ENCODE measurements around the gene GLRX5. TPM values are rescaled to one million over a fixed set of nuclear protein-coding genes. Genes with fewer than 3 reads are reported as not detected.
A peak's percentile ranks its signal among the peaks of the same experiment; 100 is the strongest.

GLRX5 gene
- total RNA-seq, 2 donors from 2014 or later: 62.4 to 63.4 TPM

- Histone ChIP-seq H3K4me1 (ENCODE audit: control insufficient read depth, insufficient read depth, low read length) (no peaks in the 10 kb centered on the region), H3K36me3 (ENCODE audit: control insufficient read depth, insufficient read depth, low read length) (peaks cover 10% of the 10 kb centered on the region), H3K27ac (ENCODE audit: low read depth, low read length) (no peak overlapping the region), H3K27me3 (ENCODE audit: control insufficient read depth, insufficient read depth, low read length, poor library complexity, severe bottlenecking) (no peaks in the 10 kb centered on the region), H3K9me3 (ENCODE audit: control insufficient read depth, low read length) (no peaks in the 10 kb centered on the region), H3K9ac (ENCODE audit: extremely low read depth, low read length, poor library complexity, severe bottlenecking) (no peak overlapping the region), H3K4me3 (ENCODE audit: low read length) (no peak overlapping the region)
- WGBS, 2 experiments (ENCODE audit: insufficient coverage in 1 of 2, insufficient read length in 1 of 2): 93 to 100% methylated on average over 4 to 5 of the region's 5 CpGs
- TF ChIP-seq, protein P1, sequence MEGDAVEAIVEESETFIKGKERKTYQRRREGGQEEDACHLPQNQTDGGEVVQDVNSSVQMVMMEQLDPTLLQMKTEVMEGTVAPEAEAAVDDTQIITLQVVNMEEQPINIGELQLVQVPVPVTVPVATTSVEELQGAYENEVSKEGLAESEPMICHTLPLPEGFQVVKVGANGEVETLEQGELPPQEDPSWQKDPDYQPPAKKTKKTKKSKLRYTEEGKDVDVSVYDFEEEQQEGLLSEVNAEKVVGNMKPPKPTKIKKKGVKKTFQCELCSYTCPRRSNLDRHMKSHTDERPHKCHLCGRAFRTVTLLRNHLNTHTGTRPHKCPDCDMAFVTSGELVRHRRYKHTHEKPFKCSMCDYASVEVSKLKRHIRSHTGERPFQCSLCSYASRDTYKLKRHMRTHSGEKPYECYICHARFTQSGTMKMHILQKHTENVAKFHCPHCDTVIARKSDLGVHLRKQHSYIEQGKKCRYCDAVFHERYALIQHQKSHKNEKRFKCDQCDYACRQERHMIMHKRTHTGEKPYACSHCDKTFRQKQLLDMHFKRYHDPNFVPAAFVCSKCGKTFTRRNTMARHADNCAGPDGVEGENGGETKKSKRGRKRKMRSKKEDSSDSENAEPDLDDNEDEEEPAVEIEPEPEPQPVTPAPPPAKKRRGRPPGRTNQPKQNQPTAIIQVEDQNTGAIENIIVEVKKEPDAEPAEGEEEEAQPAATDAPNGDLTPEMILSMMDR (conservative IDR thresholded peaks at IDR 0.05): no peak
- H3K36me3 Mint-ChIP-seq (ENCODE audit: low read depth): peaks cover 16% of the 10 kb centered on the region
- H3K27ac Mint-ChIP-seq: no peak overlapping the region
- peaks cover 10% of the 10 kb centered on the region for H3K4me1 Mint-ChIP-seq
- H3K27me3 Mint-ChIP-seq (ENCODE audit: insufficient read depth): no peaks in the 10 kb centered on the region
- no peaks in the 10 kb centered on the region for H3K9me3 Mint-ChIP-seq
- peak; percentile 29 for DNase-seq
- H3K4me3 Mint-ChIP-seq: no peak overlapping the region
Observed at GRCh38 chr14:95543021-95543420, 8.2 kb downstream of the GLRX5 start.

GRCh38 chr14:95544588-95544987, 9.7 kb downstream of the GLRX5 start:
- no peak overlapping the region for H3K27ac ChIP-seq (ENCODE audit: low read depth, low read length)

GRCh38 chr14:95545515-95546168, 10.8 kb downstream of the GLRX5 start:
- Histone ChIP-seq H3K27me3 (ENCODE audit: control insufficient read depth, insufficient read depth, low read length, poor library complexity, severe bottlenecking) (no peaks in the 10 kb centered on the region), H3K27ac (ENCODE audit: low read depth, low read length) (no peak overlapping the region), H3K4me1 (ENCODE audit: control insufficient read depth, insufficient read depth, low read length) (no peaks in the 10 kb centered on the region), H3K36me3 (ENCODE audit: control insufficient read depth, insufficient read depth, low read length) (peaks cover 10% of the 10 kb centered on the region), H3K9ac (ENCODE audit: extremely low read depth, low read length, poor library complexity, severe bottlenecking) (no peak overlapping the region), H3K4me3 (ENCODE audit: low read length) (no peak overlapping the region), H3K9me3 (ENCODE audit: control insufficient read depth, low read length) (peaks cover 5% of the 10 kb centered on the region)
- WGBS, 2 experiments (ENCODE audit: insufficient coverage in 1 of 2, insufficient read length in 1 of 2): 94 to 96% methylated on average over 4 of the region's 5 CpGs
- Mint-ChIP-seq H3K4me3 (no peak overlapping the region), H3K9me3 (peaks cover 4% of the 10 kb centered on the region), H3K4me1 (peaks cover 7% of the 10 kb centered on the region), H3K27ac (no peak overlapping the region), H3K27me3 (ENCODE audit: insufficient read depth) (no peaks in the 10 kb centered on the region), H3K36me3 (ENCODE audit: low read depth) (peaks cover 38% of the 10 kb centered on the region)
- TF ChIP-seq, protein P1 (conservative IDR thresholded peaks at IDR 0.05): no peak
- peak; percentile 7 for DNase-seq

More at GRCh38 chr14:95544588-95544987, 9.7 kb downstream of the GLRX5 start:
- Histone ChIP-seq H3K36me3 (ENCODE audit: control insufficient read depth, insufficient read depth, low read length) (peaks cover 10% of the 10 kb centered on the region), H3K27me3 (ENCODE audit: control insufficient read depth, insufficient read depth, low read length, poor library complexity, severe bottlenecking) (no peaks in the 10 kb centered on the region), H3K4me1 (ENCODE audit: control insufficient read depth, insufficient read depth, low read length) (no peaks in the 10 kb centered on the region), H3K4me3 (ENCODE audit: low read length) (no peak overlapping the region), H3K9ac (ENCODE audit: extremely low read depth, low read length, poor library complexity, severe bottlenecking) (no peak overlapping the region), H3K9me3 (ENCODE audit: control insufficient read depth, low read length) (peaks cover 3% of the 10 kb centered on the region)
- peak; percentile 25 for DNase-seq
- peaks cover 30% of the 10 kb centered on the region for H3K36me3 Mint-ChIP-seq (ENCODE audit: low read depth)
- WGBS, 2 experiments (ENCODE audit: insufficient coverage in 1 of 2, insufficient read length in 1 of 2): 90 to 92% methylated on average over 4 to 8 of the region's 8 CpGs
- TF ChIP-seq, protein P1 (conservative IDR thresholded peaks at IDR 0.05): no peak
- H3K9me3 Mint-ChIP-seq: peaks cover 4% of the 10 kb centered on the region
- no peak overlapping the region for H3K4me3 Mint-ChIP-seq
- H3K27ac Mint-ChIP-seq: no peak overlapping the region
- no peaks in the 10 kb centered on the region for H3K27me3 Mint-ChIP-seq (ENCODE audit: insufficient read depth)
- H3K4me1 Mint-ChIP-seq: peaks cover 7% of the 10 kb centered on the region

All from endodermal cell (in vitro differentiated cells).